Measurements from ENCODE around the gene RBM39. TPM values are rescaled to one million over a fixed set of nuclear protein-coding genes. Genes with fewer than 3 reads are reported as not detected.
A peak's percentile ranks its signal among the peaks of the same experiment; 100 is the strongest.

The RBM39 gene
- total and polyA plus RNA-seq, 10 of the 15 experiments (the other 5 are each of a cell fraction or from before 2014, with no cell fraction given) = 135 to 280 (median 217) TPM

- TF ChIP-seq MLLT1 (IDR thresholded peaks at IDR 0.05) = no peak
- TF ChIP-seq CEBPB (IDR thresholded peaks at IDR 0.05; ENCODE audit: borderline replicate concordance in 1 of 2, low read depth in 2 of 2, low read length in 2 of 2) = no peak
Observed at GRCh38 chr20:35730583-35731468, 11.2 kb downstream of the RBM39 start (continued).

- H3K9me3 ChIP-seq (replicated peaks; ENCODE audit: control insufficient read depth, insufficient read depth, low read length) = no peaks in the 10 kb centered on the region
- BruUV-seq (replicated peaks) = TSS peak; percentile 0
- no peak overlapping the region for H3K4me2 ChIP-seq (ENCODE audit: control insufficient read depth, insufficient read depth)
- POLR2A ChIA-PET = interaction anchor here (0.6 to 2.8 kb wide), 6 partner anchors 10 to 44 kb away, joined by 3 to 15 read pairs (median 4); partner anchors contain the start of gene RBM39
- intact Hi-C loops (cut with micrococcal nuclease; ENCODE audit: unreplicated experiment) (loop anchor here (10.0 kb wide), 1 partner anchor 155 kb away; no protein-coding TSS in a partner anchor), in situ Hi-C loops (cut with MboI) (no loop called here)
- H4K20me1 ChIP-seq (ENCODE audit: control insufficient read depth, insufficient read depth) = peaks cover 21% of the 10 kb centered on the region
- no peak overlapping the region for H3K27ac ChIP-seq (ENCODE audit: control insufficient read depth, insufficient read depth)
- no peaks in the 10 kb centered on the region for H3K4me1 ChIP-seq (ENCODE audit: control insufficient read depth, insufficient read depth, low read length)
- ATAC-seq (no peak), DNase-seq (ENCODE audit: low read depth, low spot score) (no peak), FAIRE-seq (no peak)
- SMC1A ChIA-PET (ENCODE audit: uncharacterized antibody, unreplicated experiment) = interaction anchor here (0.8 to 2.0 kb wide), 10 partner anchors 8 to 266 kb away, joined by 3 to 8 read pairs (median 4); no protein-coding TSS in a partner anchor
- CTCF ChIA-PET = interaction anchor here (1.4 to 1.5 kb wide), 4 partner anchors 10 to 266 kb away, joined by 3 to 10 read pairs (median 4); no protein-coding TSS in a partner anchor
- H3K79me2 ChIP-seq (ENCODE audit: control insufficient read depth, insufficient read depth, low read length) = peaks cover 76% of the 10 kb centered on the region
- H3K9ac ChIP-seq (ENCODE audit: control insufficient read depth, insufficient read depth, low read length) = no peak overlapping the region
- H3K4me3 ChIP-seq = no peak overlapping the region
- TF ChIP-seq EZH2 (IDR thresholded peaks at IDR 0.05; ENCODE audit: borderline replicate concordance, control insufficient read depth, low read depth, low read length) = no peak
- no peak for TF ChIP-seq RUNX3 (IDR thresholded peaks at IDR 0.05; ENCODE audit: low read length)
- H2AFZ ChIP-seq (ENCODE audit: control insufficient read depth, low read depth, low read length) = no peak overlapping the region
- peaks cover 12 to 39% of the 10 kb centered on the region in 2 experiments for H3K36me3 ChIP-seq (ENCODE audit: control insufficient read depth in 2 of 2, insufficient read depth in 2 of 2, low read length in 1 of 2)
- RAD21 ChIA-PET (ENCODE audit: unreplicated experiment) = interaction anchor here (1.3 kb wide), 1 partner anchor 12 kb away, joined by 5 read pairs; the partner anchor contains the start of gene RBM39
- 77% methylated on average over 2 of the region's 2 CpGs for WGBS (ENCODE audit: insufficient coverage, insufficient replicate concordance, low lambda C conversion rate, missing lambda C conversion rate)
- no peaks in the 10 kb centered on the region for H3K27me3 ChIP-seq (replicated peaks in 1 of 2; ENCODE audit: control insufficient read depth in 2 of 2, insufficient read depth in 2 of 2, low read length in 1 of 2)
Observed at GRCh38 chr20:35729836-35730582, 12.1 kb downstream of the RBM39 start.

Data from GM12878 (cell line).